Gastroesophageal sphincter (tissue), 4 donors: ENCODE results near the gene SPR. TPM values are rescaled to one million over a fixed set of nuclear protein-coding genes. Genes with fewer than 3 reads are reported as not detected.

ENCODE experiments used
- ATAC-seq: fragments of 150-250 bp; one replicate; pipeline ENCODE4 v1.9.1; 2016; ENCODE audit warnings: mild to moderate bottlenecking, moderate library complexity
- H3K27ac ChIP-seq, 4 donors: fragments of 200-600 bp; sonication (generic) in 3 of 4; 1 replicate in 3 of 4; 2 replicates in 1 of 4; pipeline ENCODE4 v1.5.1; 2016 to 2019
- H3K27me3 ChIP-seq: fragments of 200-600 bp; sonication (generic); one replicate; pipeline ENCODE4 v1.5.1; 2019
- H3K36me3 ChIP-seq, 2 donors: fragments of 200-600 bp; sonication (generic); one replicate each; pipeline ENCODE4 v1.5.1; 2019; ENCODE audit warnings: control low read depth in 1 of 2
- H3K4me1 ChIP-seq, 3 donors: fragments of 200-600 bp; sonication (generic); 1 replicate in 2 of 3; 2 replicates in 1 of 3; pipeline ENCODE4 v1.5.1; 2016 to 2019; ENCODE audit warnings: control low read depth in 2 of 3
- H3K4me3 ChIP-seq, 2 donors: fragments of 200-600 bp; sonication (generic); one replicate each; pipeline ENCODE4 v1.5.1; 2019; ENCODE audit warnings: mild to moderate bottlenecking in 1 of 2, moderate library complexity in 1 of 2
- H3K9me3 ChIP-seq, 3 donors: fragments of 200-600 bp; sonication (generic); one replicate each; pipeline ENCODE4 v1.5.1; 2017 to 2019; ENCODE audit warnings: control low read depth in 2 of 3
- EP300 ChIP-seq: sonication (generic); formaldehyde crosslinking; IDR thresholded peaks from one replicate; pipeline ENCODE4 v1.6.1; 2017; ENCODE audit warnings: antibody characterized with exemption, mild to moderate bottlenecking
- POLR2A ChIP-seq, 2 donors: fragments of 450-650 bp; IDR thresholded peaks; one replicate each; pipeline ENCODE4 v1.6.1; 2017; ENCODE audit warnings: antibody characterized with exemption in 2 of 2, mild to moderate bottlenecking in 2 of 2, moderate library complexity in 1 of 2
- POLR2AphosphoS5 ChIP-seq: sonication (generic); formaldehyde crosslinking; IDR thresholded peaks from one replicate; pipeline ENCODE4 v1.6.1; 2017; ENCODE audit warnings: antibody characterized with exemption
- WGBS, 2 donors: methylation state at CpG; one replicate each; pipeline ENCODE4 v1.1.5; 2018; ENCODE audit warnings: low coverage in 1 of 2; 5-methylcytosine and 5-hydroxymethylcytosine counted together
- total RNA-seq, 4 donors: library from RNA; depleted of rRNA; stranded (reverse); fragments of >200 nt; gene quantifications; one replicate each; pipeline ENCODE4 v1.1.0, GENCODE V29; 2016
- TF ChIP-seq, protein P1 (sequence below), 4 experiments: fragments of 200-600 bp in 2 of 4; fragments of 450-650 bp in 2 of 4; sonication (generic) in 1 of 4; IDR thresholded peaks; one replicate each; pipeline ENCODE4 v1.5.1; 2017 to 2019; ENCODE audit warnings: antibody characterized with exemption in 4 of 4, mild to moderate bottlenecking in 2 of 4, moderate library complexity in 2 of 4

Gene SPR
- total RNA-seq, 4 donors from 2014 or later = 26.1 to 48.5 (median 39.4) TPM

- Histone ChIP-seq H3K36me3 (no peaks in the 10 kb centered on the region), H3K27ac (no peak overlapping the region), H3K4me1 (peaks cover 0 to 12% (median 0%) of the 10 kb centered on the region in 3 donors), H3K4me3 (no peak overlapping the region), H3K27me3 (peaks cover 42% of the 10 kb centered on the region), H3K9me3 (no peaks in the 10 kb centered on the region)
- ATAC-seq = no peak
- WGBS, 2 donors = 88 to 93% methylated on average over 1 to 2 of the region's 2 CpGs
- TF ChIP-seq, protein P1, sequence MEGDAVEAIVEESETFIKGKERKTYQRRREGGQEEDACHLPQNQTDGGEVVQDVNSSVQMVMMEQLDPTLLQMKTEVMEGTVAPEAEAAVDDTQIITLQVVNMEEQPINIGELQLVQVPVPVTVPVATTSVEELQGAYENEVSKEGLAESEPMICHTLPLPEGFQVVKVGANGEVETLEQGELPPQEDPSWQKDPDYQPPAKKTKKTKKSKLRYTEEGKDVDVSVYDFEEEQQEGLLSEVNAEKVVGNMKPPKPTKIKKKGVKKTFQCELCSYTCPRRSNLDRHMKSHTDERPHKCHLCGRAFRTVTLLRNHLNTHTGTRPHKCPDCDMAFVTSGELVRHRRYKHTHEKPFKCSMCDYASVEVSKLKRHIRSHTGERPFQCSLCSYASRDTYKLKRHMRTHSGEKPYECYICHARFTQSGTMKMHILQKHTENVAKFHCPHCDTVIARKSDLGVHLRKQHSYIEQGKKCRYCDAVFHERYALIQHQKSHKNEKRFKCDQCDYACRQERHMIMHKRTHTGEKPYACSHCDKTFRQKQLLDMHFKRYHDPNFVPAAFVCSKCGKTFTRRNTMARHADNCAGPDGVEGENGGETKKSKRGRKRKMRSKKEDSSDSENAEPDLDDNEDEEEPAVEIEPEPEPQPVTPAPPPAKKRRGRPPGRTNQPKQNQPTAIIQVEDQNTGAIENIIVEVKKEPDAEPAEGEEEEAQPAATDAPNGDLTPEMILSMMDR (IDR thresholded peaks at IDR 0.05) = no peak
- no peak for TF ChIP-seq POLR2AphosphoS5
- no peak for TF ChIP-seq POLR2A (IDR thresholded peaks at IDR 0.05)
- no peak for TF ChIP-seq EP300
These were observed 48.4 kb downstream of the SPR start for GRCh38 chr2:72935611-72935957.

DNA sequence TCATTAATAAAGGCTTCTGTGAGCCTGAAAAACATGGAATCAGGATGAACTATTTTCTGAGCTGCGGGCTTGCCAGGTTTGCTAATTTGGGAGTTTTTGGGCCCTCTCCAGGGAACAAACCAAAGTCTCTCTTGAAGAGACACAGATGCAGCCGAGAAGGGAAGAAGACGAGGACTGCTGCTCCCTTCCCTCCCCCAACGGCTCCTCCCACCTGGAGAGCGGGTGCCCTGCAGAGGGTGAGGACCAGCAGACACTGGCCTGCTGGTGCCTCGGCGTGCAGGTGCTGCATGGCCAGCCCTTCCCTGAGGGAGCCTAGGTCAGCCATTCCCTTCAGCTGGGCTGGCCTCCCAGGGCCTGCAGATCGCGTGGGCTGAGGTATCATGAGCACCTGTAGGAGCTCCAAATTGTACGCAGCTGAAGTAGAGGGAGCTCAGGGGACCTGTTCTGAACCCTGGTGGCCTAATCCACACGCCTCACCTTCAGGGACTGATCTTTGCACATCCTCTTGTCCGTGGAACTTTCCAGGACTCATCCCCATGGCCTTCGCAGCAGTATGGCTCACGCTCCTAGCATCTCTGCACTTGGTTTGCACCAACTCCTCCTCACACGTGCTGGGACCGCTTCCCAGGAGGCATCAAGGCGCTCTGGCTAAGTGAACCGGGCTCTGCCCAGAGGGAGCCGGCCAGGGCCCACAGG is 49.6 kb downstream of the SPR start:
- H3K36me3 ChIP-seq = peaks cover 0 to 2% of the 10 kb centered on the region in 2 donors
- no peak for TF ChIP-seq POLR2A (IDR thresholded peaks at IDR 0.05)
- no peak overlapping the region for H3K4me3 ChIP-seq
- peaks cover 0 to 12% (median 0%) of the 10 kb centered on the region in 3 donors for H3K4me1 ChIP-seq
- H3K27me3 ChIP-seq = peaks cover 30% of the 10 kb centered on the region
- no peak overlapping the region for H3K27ac ChIP-seq
- H3K9me3 ChIP-seq = no peaks in the 10 kb centered on the region
- no peak for ATAC-seq
- WGBS, 2 donors = no CpG with 5 or more reads among the region's 19 CpGs

GRCh38 chr2:72937356-72937669 is 50.1 kb downstream of the SPR start:
- Histone ChIP-seq H3K36me3 (peaks cover 0 to 7% of the 10 kb centered on the region in 2 donors), H3K9me3 (no peaks in the 10 kb centered on the region), H3K4me3 (no peak overlapping the region), H3K27me3 (peaks cover 25% of the 10 kb centered on the region), H3K27ac (no peak overlapping the region), H3K4me1 (peaks cover 0 to 12% (median 0%) of the 10 kb centered on the region in 3 donors)
- WGBS, 2 donors = 87% methylated on average over 5 of the region's 15 CpGs; no CpG with 5 or more reads in 1 of the 2 donors
- ATAC-seq = no peak
- no peak for TF ChIP-seq POLR2A (IDR thresholded peaks at IDR 0.05)
- no peak for TF ChIP-seq EP300
- TF ChIP-seq POLR2AphosphoS5 = no peak
- TF ChIP-seq, protein P1 (IDR thresholded peaks at IDR 0.05) = no peak

- H3K27me3 ChIP-seq = peaks cover 13% of the 10 kb centered on the region
- no peaks in the 10 kb centered on the region for H3K9me3 ChIP-seq
- TF ChIP-seq POLR2AphosphoS5 = no peak
- no peak for TF ChIP-seq POLR2A (IDR thresholded peaks at IDR 0.05)
- no peak for TF ChIP-seq EP300
- TF ChIP-seq, protein P1 (IDR thresholded peaks at IDR 0.05) = no peak
- 57 to 90% methylated on average over 2 to 5 of the region's 5 CpGs for WGBS, 2 donors
- H3K27ac ChIP-seq = no peak overlapping the region
- ATAC-seq = no peak
- H3K4me3 ChIP-seq = no peak overlapping the region
- H3K4me1 ChIP-seq = peaks cover 0 to 12% (median 0%) of the 10 kb centered on the region in 3 donors
- H3K36me3 ChIP-seq = peaks cover 0 to 18% of the 10 kb centered on the region in 2 donors
These were observed 51.2 kb downstream of the SPR start for GRCh38 chr2:72938455-72938854.

DNA sequence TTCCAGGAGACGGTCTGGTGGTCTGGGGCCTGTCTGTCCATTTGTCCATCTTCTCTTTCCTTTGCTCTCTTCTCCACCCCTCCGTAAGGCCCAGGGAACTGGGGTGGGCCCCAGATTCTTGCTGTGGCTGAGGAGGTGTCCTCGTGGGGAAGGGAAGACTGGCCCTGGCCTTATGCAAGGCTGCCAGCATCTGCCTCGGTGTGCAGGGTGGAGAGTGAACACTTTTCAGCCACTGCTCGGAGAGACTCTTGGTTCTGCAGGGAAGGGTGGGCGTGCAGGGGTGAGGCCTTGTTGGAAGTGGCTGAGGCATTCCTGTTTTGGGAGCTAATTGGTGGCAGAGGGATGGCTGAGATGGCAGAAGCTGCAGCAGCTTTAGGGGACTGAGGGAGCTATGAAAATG is 53.2 kb downstream of the SPR start:
- TF ChIP-seq POLR2AphosphoS5 (no peak), EP300 (no peak)
- H3K27ac ChIP-seq = no peak overlapping the region
- ATAC-seq = no peak
- H3K9me3 ChIP-seq = no peaks in the 10 kb centered on the region
- no CpG with 5 or more reads among the region's 6 CpGs for WGBS, 2 donors
- no peak overlapping the region for H3K4me3 ChIP-seq
- no peaks in the 10 kb centered on the region for H3K27me3 ChIP-seq
- H3K36me3 ChIP-seq = peaks cover 0 to 37% of the 10 kb centered on the region in 2 donors
- peaks cover 0 to 12% (median 0%) of the 10 kb centered on the region in 3 donors for H3K4me1 ChIP-seq

DNA sequence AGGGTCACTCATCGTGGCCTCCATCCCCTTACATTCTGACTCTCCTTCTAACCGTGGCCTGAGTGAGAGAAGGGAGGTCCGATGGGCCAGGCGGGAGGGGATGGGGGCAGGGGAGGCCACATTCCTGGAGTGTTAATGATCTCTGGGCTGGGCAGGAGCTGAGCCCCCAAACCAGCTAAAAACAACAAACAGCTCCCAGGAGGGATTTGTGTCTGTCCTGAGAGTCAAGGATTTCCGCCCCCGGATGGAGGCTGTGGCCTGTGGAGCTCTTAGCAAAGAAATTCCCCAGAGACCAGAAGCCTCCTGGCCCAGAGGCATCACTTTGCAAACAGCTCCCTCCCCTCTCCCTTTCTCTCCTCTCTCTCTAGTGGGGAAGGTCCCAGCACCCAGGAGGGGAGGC is 53.6 kb downstream of the SPR start:
- Histone ChIP-seq H3K9me3 (no peaks in the 10 kb centered on the region), H3K4me1 (peaks cover 0 to 12% (median 0%) of the 10 kb centered on the region in 3 donors), H3K27ac (no peak overlapping the region), H3K4me3 (no peak overlapping the region), H3K27me3 (no peaks in the 10 kb centered on the region), H3K36me3 (peaks cover 0 to 40% of the 10 kb centered on the region in 2 donors)
- ATAC-seq = no peak
- 80% methylated on average over 4 of the region's 6 CpGs; no CpG with 5 or more reads in 1 of the 2 donors for WGBS, 2 donors
- TF ChIP-seq EP300 (no peak), POLR2A (IDR thresholded peaks at IDR 0.05) (no peak), POLR2AphosphoS5 (no peak)
- TF ChIP-seq, protein P1 (IDR thresholded peaks at IDR 0.05) = no peak
